ENCODE results near the gene SYTL3.

The SYTL3 gene

DNA sequence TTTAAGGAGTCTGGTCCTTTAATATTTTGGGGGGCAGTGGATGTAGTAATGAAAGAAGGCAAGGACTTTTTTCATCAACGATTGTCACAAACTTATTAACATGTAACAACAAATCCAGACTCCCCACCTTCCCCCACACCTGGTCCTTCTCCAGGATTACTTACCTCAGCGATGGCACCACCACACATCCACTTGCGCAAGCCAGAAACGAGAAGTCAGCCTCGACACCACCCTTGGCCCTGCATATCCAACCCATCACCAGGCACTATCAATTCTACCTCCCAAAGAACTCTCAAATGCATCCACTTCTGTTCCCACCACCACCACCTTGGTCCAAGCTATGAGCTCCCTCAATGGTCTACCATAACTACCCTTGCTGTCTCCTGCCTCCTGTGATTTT, 162.8 kb downstream of the SYTL3 start:
- Histone ChIP-seq H4K20me1 (ENCODE audit: control insufficient read depth, insufficient read depth, low read depth, low read length) (peaks cover 37% of the 10 kb centered on the region), H3K4me2 (ENCODE audit: low read length) (peak overlapping the region; percentile 97), H3K4me3 (ENCODE audit: low read length) (peak overlapping the region; percentile 94), H3K4me1 (ENCODE audit: control insufficient read depth, low read length) (peaks cover 84% of the 10 kb centered on the region), H3K9me3 (ENCODE audit: control insufficient read depth, insufficient read depth, low read length) (no peaks in the 10 kb centered on the region), H3K79me2 (ENCODE audit: control insufficient read depth, low read length) (peaks cover 99% of the 10 kb centered on the region), H3K9me2 (replicated peaks; ENCODE audit: control insufficient read depth, low read length) (no peaks in the 10 kb centered on the region), H3F3A (ENCODE audit: control insufficient read depth, insufficient read depth) (peaks cover 85% of the 10 kb centered on the region), H3K27me3 (ENCODE audit: control insufficient read depth, low read length) (no peaks in the 10 kb centered on the region), H3K36me3 (ENCODE audit: control insufficient read depth, low read length) (peaks cover 96% of the 10 kb centered on the region), H3K27ac (ENCODE audit: low read depth, low read length) (peak overlapping the region; percentile 99)
- no peak for TF ChIP-seq CTCF (IDR thresholded peaks at IDR 0.05; ENCODE audit: low read depth, low read length, poor library complexity, severe bottlenecking)
- TF ChIP-seq EZH2phosphoT487 (IDR thresholded peaks at IDR 0.05; ENCODE audit: borderline replicate concordance, low read length), result no peak

DNA sequence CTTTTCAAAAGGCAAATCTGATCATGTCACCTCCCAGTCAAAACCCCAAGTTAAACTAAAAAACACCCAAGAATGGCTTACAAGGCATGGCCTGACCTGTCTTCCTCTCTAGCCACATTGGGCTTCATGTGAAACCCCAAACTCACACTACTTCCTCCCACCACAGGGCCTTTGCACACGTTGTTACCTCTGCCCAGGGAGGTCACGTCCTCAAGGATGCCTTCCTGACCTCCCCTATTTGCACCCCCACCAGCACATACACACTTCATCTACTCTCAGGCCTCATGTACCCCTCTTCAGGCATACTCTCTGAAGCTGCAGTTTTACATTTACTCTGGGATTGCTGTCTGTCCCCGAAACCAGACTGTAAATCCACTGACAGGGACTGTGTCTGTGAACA, 163.2 kb downstream of the SYTL3 start:
- Histone ChIP-seq H3K79me2 (ENCODE audit: control insufficient read depth, low read length) (peaks cover 99% of the 10 kb centered on the region), H4K20me1 (ENCODE audit: control insufficient read depth, insufficient read depth, low read depth, low read length) (peaks cover 41% of the 10 kb centered on the region), H3K4me2 (ENCODE audit: low read length) (peak overlapping the region; percentile 97), H3K4me1 (ENCODE audit: control insufficient read depth, low read length) (peaks cover 80% of the 10 kb centered on the region), H3K27ac (ENCODE audit: low read depth, low read length) (peak overlapping the region; percentile 99), H3K9me3 (ENCODE audit: control insufficient read depth, insufficient read depth, low read length) (no peaks in the 10 kb centered on the region), H3K36me3 (ENCODE audit: control insufficient read depth, low read length) (peaks cover 96% of the 10 kb centered on the region), H3K4me3 (ENCODE audit: low read length) (peak overlapping the region; percentile 94), H3F3A (ENCODE audit: control insufficient read depth, insufficient read depth) (peaks cover 81% of the 10 kb centered on the region), H3K27me3 (ENCODE audit: control insufficient read depth, low read length) (no peaks in the 10 kb centered on the region), H3K9me2 (replicated peaks; ENCODE audit: control insufficient read depth, low read length) (no peaks in the 10 kb centered on the region)
- TF ChIP-seq EZH2phosphoT487 (IDR thresholded peaks at IDR 0.05; ENCODE audit: borderline replicate concordance, low read length) (no peak), CTCF (IDR thresholded peaks at IDR 0.05; ENCODE audit: low read depth, low read length, poor library complexity, severe bottlenecking) (no peak)

All from DOHH2 (cell line).